Body of pancreas (tissue), 4 donors: ENCODE measurements around the gene RHOBTB3. TPM values are rescaled to one million over a fixed set of nuclear protein-coding genes. Genes with fewer than 3 reads are reported as not detected.

Source experiments
- ATAC-seq: fragments of 150-250 bp; one replicate; pipeline ENCODE4 v1.9.1; 2016
- DNase-seq, 4 donors: peaks; one replicate each; pipeline ENCODE4 v3.0.0-alpha.2; 2019
- H3K27ac ChIP-seq, 4 donors: fragments of 200-600 bp; sonication (generic); 1 replicate in 3 of 4; 2 replicates in 1 of 4; pipeline versions ENCODE4 v1.5.1 to v1.6.1; 2016 to 2019; ENCODE audit warnings: mild to moderate bottlenecking in 1 of 4, mixed read lengths in 1 of 4, moderate library complexity in 1 of 4
- H3K27me3 ChIP-seq, 2 donors: fragments of 200-600 bp; sonication (generic); one replicate each; pipeline ENCODE4 v1.6.0; 2016; ENCODE audit warnings: mild to moderate bottlenecking in 1 of 2
- H3K36me3 ChIP-seq, 2 donors: fragments of 200-600 bp; sonication (generic); replicated peaks in 1 of 2; 2 replicates each; pipeline ENCODE4 v1.5.1; 2016; ENCODE audit warnings: low read depth in 2 of 2; ENCODE audit not compliant: insufficient read depth in 1 of 2
- H3K4me1 ChIP-seq: fragments of 200-600 bp; sonication (generic); one replicate; pipeline ENCODE4 v1.6.0; 2016
- H3K4me3 ChIP-seq, 2 donors: fragments of 200-600 bp; sonication (generic); 1 replicate in 1 of 2; 2 replicates in 1 of 2; pipeline ENCODE4 v1.5.1; 2016 to 2019
- H3K9me3 ChIP-seq, 3 donors: fragments of 200-600 bp; sonication (generic); 1 replicate in 2 of 3; 2 replicates in 1 of 3; pipeline ENCODE4 v1.5.1; 2016
- POLR2A ChIP-seq, 3 donors: fragments of 450-650 bp; IDR thresholded peaks; one replicate each; pipeline ENCODE4 v1.6.1; 2016; ENCODE audit warnings: antibody characterized with exemption in 3 of 3, mild to moderate bottlenecking in 2 of 3
- WGBS, 2 donors: methylation state at CpG; one replicate each; pipeline ENCODE4 v1.1.5; 2017; 5-methylcytosine and 5-hydroxymethylcytosine counted together
- intact Hi-C: fragments of 100-400 bp; cut with DNase I; formaldehyde crosslinking; loops from one replicate; pipeline ENCODE4 v1.15.1; 2023
- total RNA-seq, 2 donors: library from RNA; depleted of rRNA; stranded (reverse); fragments of >200 nt; gene quantifications; one replicate each; pipeline ENCODE4 v1.1.0, GENCODE V29; 2016
- TF ChIP-seq, protein P1 (sequence below), 7 experiments: fragments of 450-650 bp in 4 of 7; fragments of 200-600 bp in 3 of 7; sonication (generic) in 3 of 7; IDR thresholded peaks; one replicate each; pipeline ENCODE4 v1.5.1; 2016 to 2019; ENCODE audit warnings: antibody characterized with exemption in 7 of 7

The RHOBTB3 gene
- total RNA-seq, 2 donors from 2014 or later: 153 to 196 TPM

DNA sequence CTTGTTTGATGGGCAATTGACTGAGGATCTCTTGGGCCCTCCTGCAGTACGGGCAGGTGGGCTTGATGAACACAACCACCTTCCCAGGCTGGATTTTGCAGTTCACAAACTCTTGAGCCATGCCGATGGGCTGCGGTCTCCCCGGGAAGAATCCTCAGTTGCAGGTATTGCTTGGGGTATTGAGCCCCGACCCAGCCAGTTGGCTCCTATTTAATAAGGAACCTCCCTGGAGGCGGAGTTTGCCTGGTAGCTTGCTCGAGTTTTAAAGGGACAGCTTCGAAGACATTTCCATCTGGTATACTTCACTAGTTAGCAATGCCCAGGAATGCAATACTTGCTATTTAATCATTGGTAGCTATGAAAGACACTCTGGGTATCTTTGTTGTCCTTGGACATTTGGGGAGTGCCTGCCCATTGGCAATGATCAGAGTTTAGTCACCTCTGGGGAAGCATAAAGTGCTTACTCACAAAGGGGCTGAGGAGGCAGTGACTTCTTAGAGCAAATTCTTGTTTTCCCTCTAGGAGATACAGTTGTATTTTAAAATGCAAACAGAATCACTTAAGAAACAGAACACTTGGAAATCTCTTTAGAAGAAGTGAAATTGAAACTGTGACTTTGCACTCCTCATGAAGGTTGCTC is 91.5 kb downstream of the RHOBTB3 start, which contains the start of gene GLRX:
Gene GLRX (minus strand): TSS at position 185 of the 640 bp plus-strand sequence. CDS start 64 bp downstream, at position 121.
- H3K4me1 ChIP-seq: peaks cover 27% of the 10 kb centered on the region
- H3K9me3 ChIP-seq: no peaks in the 10 kb centered on the region
- H3K4me3 ChIP-seq: peak within 1 kb of the TSS; percentile 45 to 60
- ATAC-seq: peak; percentile 83
- no peaks in the 10 kb centered on the region for H3K36me3 ChIP-seq
- 0% methylated on average over 8 of the region's 8 CpGs for WGBS, 2 donors
- H3K27ac ChIP-seq: peak within 1 kb of the TSS; percentile 61 to 84 (median 73)
- TF ChIP-seq, protein P1, sequence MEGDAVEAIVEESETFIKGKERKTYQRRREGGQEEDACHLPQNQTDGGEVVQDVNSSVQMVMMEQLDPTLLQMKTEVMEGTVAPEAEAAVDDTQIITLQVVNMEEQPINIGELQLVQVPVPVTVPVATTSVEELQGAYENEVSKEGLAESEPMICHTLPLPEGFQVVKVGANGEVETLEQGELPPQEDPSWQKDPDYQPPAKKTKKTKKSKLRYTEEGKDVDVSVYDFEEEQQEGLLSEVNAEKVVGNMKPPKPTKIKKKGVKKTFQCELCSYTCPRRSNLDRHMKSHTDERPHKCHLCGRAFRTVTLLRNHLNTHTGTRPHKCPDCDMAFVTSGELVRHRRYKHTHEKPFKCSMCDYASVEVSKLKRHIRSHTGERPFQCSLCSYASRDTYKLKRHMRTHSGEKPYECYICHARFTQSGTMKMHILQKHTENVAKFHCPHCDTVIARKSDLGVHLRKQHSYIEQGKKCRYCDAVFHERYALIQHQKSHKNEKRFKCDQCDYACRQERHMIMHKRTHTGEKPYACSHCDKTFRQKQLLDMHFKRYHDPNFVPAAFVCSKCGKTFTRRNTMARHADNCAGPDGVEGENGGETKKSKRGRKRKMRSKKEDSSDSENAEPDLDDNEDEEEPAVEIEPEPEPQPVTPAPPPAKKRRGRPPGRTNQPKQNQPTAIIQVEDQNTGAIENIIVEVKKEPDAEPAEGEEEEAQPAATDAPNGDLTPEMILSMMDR (IDR thresholded peaks at IDR 0.05): no peak
- TF ChIP-seq POLR2A (IDR thresholded peaks at IDR 0.05): peak; percentile 21 to 66 (median 60)
- intact Hi-C loops: no loop called here
- peak; percentile 67 to 79 (median 77) for DNase-seq
- H3K27me3 ChIP-seq: no peaks in the 10 kb centered on the region

DNA sequence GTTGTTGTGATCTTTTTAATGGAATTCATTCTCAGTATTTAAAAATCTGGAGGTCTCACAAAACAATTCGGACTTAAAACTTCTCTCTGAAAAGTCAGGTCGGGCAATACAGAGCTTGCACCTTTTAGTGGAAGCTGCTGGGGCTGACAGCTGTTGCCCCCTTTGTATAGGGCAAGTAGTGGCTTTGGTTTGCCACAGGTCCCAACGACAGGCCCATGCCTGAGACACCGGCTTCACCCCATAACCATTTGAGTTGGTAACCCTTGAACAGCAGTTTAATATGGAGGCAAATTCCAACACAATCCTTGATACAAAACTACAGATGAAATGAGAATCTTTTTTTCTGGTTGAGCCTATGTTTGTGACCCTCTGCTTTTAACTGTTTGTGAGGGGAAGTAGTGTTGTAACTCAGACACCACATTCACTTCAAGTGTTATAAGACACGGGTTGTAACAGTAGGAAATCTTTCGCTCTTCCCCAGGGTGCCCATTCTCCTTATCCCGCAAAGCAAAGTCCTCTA is 92.1 kb downstream of the RHOBTB3 start:
- Histone ChIP-seq H3K27me3 (no peaks in the 10 kb centered on the region), H3K27ac (peak overlapping the region; percentile 61 to 84 (median 73)), H3K4me1 (peaks cover 26% of the 10 kb centered on the region), H3K9me3 (no peaks in the 10 kb centered on the region), H3K36me3 (no peaks in the 10 kb centered on the region), H3K4me3 (no peak overlapping the region)
- DNase-seq (no peak), ATAC-seq (no peak)
- TF ChIP-seq POLR2A (IDR thresholded peaks at IDR 0.05): no peak
- TF ChIP-seq, protein P1 (IDR thresholded peaks at IDR 0.05): no peak
- WGBS, 2 donors: 63 to 71% methylated on average over 7 of the region's 7 CpGs
- intact Hi-C loops: no loop called here

DNA sequence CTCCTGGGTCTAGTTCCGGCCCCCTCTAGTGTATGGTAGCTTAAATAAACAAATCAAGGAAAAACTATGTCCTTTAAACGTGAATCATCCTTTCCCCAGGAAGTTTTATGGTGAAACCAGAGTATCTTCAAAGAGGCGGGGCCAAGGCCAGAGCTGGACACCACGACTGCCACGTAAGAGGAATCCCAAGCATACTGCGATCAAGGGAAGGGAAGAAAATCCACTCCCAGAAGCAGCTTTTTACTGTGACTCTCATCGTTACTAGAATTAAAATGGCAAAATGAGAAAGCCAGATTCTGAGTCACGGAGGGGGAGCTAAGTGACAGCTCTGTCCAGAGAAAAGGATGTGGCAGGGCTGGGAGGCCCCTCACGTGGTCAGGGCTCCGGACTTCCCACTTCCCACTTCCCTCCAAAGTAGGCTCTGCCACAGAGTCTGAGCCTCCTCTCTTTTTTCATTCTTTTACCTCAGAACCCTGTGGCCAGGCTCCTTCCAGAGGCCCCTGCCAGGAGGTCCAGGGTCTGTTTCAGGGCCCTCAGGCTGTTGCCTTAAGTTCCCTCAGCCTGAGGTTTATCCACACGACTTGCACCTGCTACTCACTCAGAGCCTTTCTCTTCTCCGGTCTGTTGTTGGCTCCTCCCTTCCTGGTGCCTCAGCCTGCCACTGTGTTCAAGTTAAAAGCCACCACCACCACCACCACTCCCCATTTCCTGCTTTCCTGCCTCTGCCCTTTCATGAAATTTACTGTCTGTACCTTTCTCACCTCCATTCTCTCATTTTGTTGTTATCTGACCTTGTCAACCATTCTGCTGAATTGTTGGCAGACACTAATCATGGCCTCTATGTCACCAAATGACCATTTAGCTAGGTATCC is 92.8 kb downstream of the RHOBTB3 start:
- TF ChIP-seq POLR2A (IDR thresholded peaks at IDR 0.05): peak in 1 of 3 donors; percentile 21
- TF ChIP-seq, protein P1 (IDR thresholded peaks at IDR 0.05): no peak
- no peak overlapping the region for H3K4me3 ChIP-seq
- intact Hi-C loops: no loop called here
- DNase-seq (peak in 3 of 4 donors; percentile 29 to 60 (median 29)), ATAC-seq (peak; percentile 17)
- no peaks in the 10 kb centered on the region for H3K9me3 ChIP-seq
- no peaks in the 10 kb centered on the region for H3K36me3 ChIP-seq
- no peaks in the 10 kb centered on the region for H3K27me3 ChIP-seq
- peak overlapping the region in 3 of 4 donors; percentile 71 to 84 (median 75) for H3K27ac ChIP-seq
- H3K4me1 ChIP-seq: peaks cover 22% of the 10 kb centered on the region
- WGBS, 2 donors: 50 to 66% methylated on average over 12 of the region's 12 CpGs

DNA sequence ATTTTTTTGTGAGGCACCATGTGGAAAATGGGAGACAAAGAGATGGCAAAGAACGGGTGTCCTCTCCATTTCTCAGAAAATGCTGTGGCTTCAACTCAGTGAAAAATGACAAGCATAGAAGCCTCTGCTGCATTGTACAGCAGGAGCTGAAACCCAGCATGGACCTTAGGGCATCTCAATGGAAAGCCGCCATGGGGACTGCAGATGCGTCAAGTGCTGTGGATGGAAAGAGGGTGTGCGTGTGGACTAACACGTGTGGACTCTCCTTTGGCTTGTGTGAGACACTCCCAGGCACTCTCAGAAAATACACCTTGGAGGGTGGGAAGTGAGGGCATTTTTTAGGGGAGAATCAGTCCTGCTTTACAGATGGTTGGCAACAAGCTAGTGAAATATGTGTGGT is 93.6 kb downstream of the RHOBTB3 start:
- Histone ChIP-seq H3K36me3 (no peaks in the 10 kb centered on the region), H3K9me3 (no peaks in the 10 kb centered on the region), H3K4me1 (peaks cover 22% of the 10 kb centered on the region), H3K27me3 (no peaks in the 10 kb centered on the region), H3K4me3 (no peak overlapping the region), H3K27ac (peak overlapping the region in 3 of 4 donors; percentile 71 to 84 (median 75))
- intact Hi-C loops: no loop called here
- TF ChIP-seq POLR2A (IDR thresholded peaks at IDR 0.05): no peak
- TF ChIP-seq, protein P1 (IDR thresholded peaks at IDR 0.05): no peak
- no peak for DNase-seq
- no peak for ATAC-seq
- 87 to 88% methylated on average over 5 of the region's 5 CpGs for WGBS, 2 donors
